H7 (cell line): Measurements from ENCODE around the gene PIK3CB. TPM values are rescaled to one million over a fixed set of nuclear protein-coding genes. Genes with fewer than 3 reads are reported as not detected.
"Not testable (repeated sequence)": the region's sequence is repeated elsewhere in the genome, so short reads cannot be mapped to it uniquely, and the experiment has no call there.

ENCODE experiments used
- DNase-seq: peaks from one replicate; pipeline ENCODE4 v3.0.0; 2012
- H3K27me3 ChIP-seq: 2 replicates; pipeline ENCODE4 v1.6.0; 2011; ENCODE audit warnings: mild to moderate bottlenecking, low read length; ENCODE audit not compliant: control insufficient read depth, insufficient read depth
- H3K36me3 ChIP-seq: replicated peaks from 2 replicates; pipeline ENCODE4 v1.5.1; 2011; ENCODE audit warnings: low read length; ENCODE audit not compliant: control insufficient read depth, insufficient read depth
- H3K4me3 ChIP-seq: 2 replicates; pipeline ENCODE4 v1.5.1; 2011; ENCODE audit warnings: low read depth, mild to moderate bottlenecking, control low read depth, low read length, moderate library complexity; ENCODE audit not compliant: insufficient read depth
- total RNA-seq: library from RNA; depleted of rRNA; stranded (reverse); fragments of >200 nt; shearing (Covaris generic); gene quantifications from 2 replicates; pipeline ENCODE4 v1.2.3, GENCODE V29; 2014

Gene PIK3CB
- total RNA-seq, 1 experiment from 2014 or later, result 19.0 TPM

- Histone ChIP-seq H3K4me3 (no peak overlapping the region), H3K27me3 (no peaks in the 10 kb centered on the region), H3K36me3 (no peaks in the 10 kb centered on the region)
- DNase-seq, result no peak
Measured at GRCh38 chr3:138803006-138803653, 31.6 kb downstream of the PIK3CB start.

GRCh38 chr3:138802223-138802622, 32.5 kb downstream of the PIK3CB start:
- H3K36me3 ChIP-seq, H3K4me3 ChIP-seq, H3K27me3 ChIP-seq, DNase-seq: not testable (repeated sequence)

GRCh38 chr3:138801792-138802191, 32.9 kb downstream of the PIK3CB start:
- DNase-seq, result no peak
- Histone ChIP-seq H3K4me3 (no peak overlapping the region), H3K27me3 (no peaks in the 10 kb centered on the region), H3K36me3 (no peaks in the 10 kb centered on the region)

GRCh38 chr3:138800248-138800647, 34.5 kb downstream of the PIK3CB start:
- no peak overlapping the region for H3K4me3 ChIP-seq
- H3K36me3 ChIP-seq, result no peaks in the 10 kb centered on the region
- H3K27me3 ChIP-seq, result no peaks in the 10 kb centered on the region
- DNase-seq, result no peak

GRCh38 chr3:138799822-138800221, 34.9 kb downstream of the PIK3CB start:
- no peaks in the 10 kb centered on the region for H3K27me3 ChIP-seq
- no peak overlapping the region for H3K4me3 ChIP-seq
- DNase-seq, result no peak
- no peaks in the 10 kb centered on the region for H3K36me3 ChIP-seq

- H3K36me3 ChIP-seq, result no peaks in the 10 kb centered on the region
- no peaks in the 10 kb centered on the region for H3K27me3 ChIP-seq
- H3K4me3 ChIP-seq, result no peak overlapping the region
- no peak for DNase-seq
Measured at GRCh38 chr3:138797508-138798038, 37.2 kb downstream of the PIK3CB start.

GRCh38 chr3:138796761-138797160, 38.0 kb downstream of the PIK3CB start:
- Histone ChIP-seq H3K27me3 (no peaks in the 10 kb centered on the region), H3K36me3 (no peaks in the 10 kb centered on the region), H3K4me3 (no peak overlapping the region)
- peak; percentile 33 for DNase-seq

- H3K36me3 ChIP-seq, result no peaks in the 10 kb centered on the region
- H3K4me3 ChIP-seq, result no peak overlapping the region
- H3K27me3 ChIP-seq, result no peaks in the 10 kb centered on the region
- DNase-seq, result no peak
Measured at GRCh38 chr3:138786788-138787271, 47.9 kb downstream of the PIK3CB start.

- H3K36me3 ChIP-seq, result no peaks in the 10 kb centered on the region
- no peak for DNase-seq
- no peaks in the 10 kb centered on the region for H3K27me3 ChIP-seq
- H3K4me3 ChIP-seq, result no peak overlapping the region
Measured at GRCh38 chr3:138785951-138786350, 48.8 kb downstream of the PIK3CB start.

- DNase-seq, H3K36me3 ChIP-seq, H3K4me3 ChIP-seq, H3K27me3 ChIP-seq: not testable (repeated sequence)
Measured at GRCh38 chr3:138785362-138785857, 49.3 kb downstream of the PIK3CB start.

- no peaks in the 10 kb centered on the region for H3K27me3 ChIP-seq
- DNase-seq, result no peak
- no peak overlapping the region for H3K4me3 ChIP-seq
- no peaks in the 10 kb centered on the region for H3K36me3 ChIP-seq
Measured at GRCh38 chr3:138782755-138783154, 52.0 kb downstream of the PIK3CB start.

- Histone ChIP-seq H3K36me3 (no peaks in the 10 kb centered on the region), H3K27me3 (no peaks in the 10 kb centered on the region), H3K4me3 (no peak overlapping the region)
- no peak for DNase-seq
Measured at GRCh38 chr3:138781012-138781470, 53.7 kb downstream of the PIK3CB start.

GRCh38 chr3:138778643-138779042, 56.1 kb downstream of the PIK3CB start:
- DNase-seq, result no peak

GRCh38 chr3:138776961-138777360, 57.8 kb downstream of the PIK3CB start:
- Histone ChIP-seq H3K36me3 (no peaks in the 10 kb centered on the region), H3K4me3 (no peak overlapping the region), H3K27me3 (no peaks in the 10 kb centered on the region)
- DNase-seq, result no peak

More at GRCh38 chr3:138778643-138779042, 56.1 kb downstream of the PIK3CB start:
- Histone ChIP-seq H3K27me3 (no peaks in the 10 kb centered on the region), H3K36me3 (no peaks in the 10 kb centered on the region), H3K4me3 (no peak overlapping the region)

GRCh38 chr3:138775254-138775595, 59.5 kb downstream of the PIK3CB start:
- DNase-seq, result no peak
- no peak overlapping the region for H3K4me3 ChIP-seq
- H3K27me3 ChIP-seq, result no peaks in the 10 kb centered on the region
- no peaks in the 10 kb centered on the region for H3K36me3 ChIP-seq
